Umbilical cord (tissue), 2 donors: ENCODE results near the gene EFHC2. TPM values are rescaled to one million over a fixed set of nuclear protein-coding genes. Genes with fewer than 3 reads are reported as not detected.

Source experiments
- DNase-seq: peaks from one replicate; pipeline ENCODE4 v3.0.0-alpha.2; 2015; ENCODE audit warnings: low spot score
- total RNA-seq: library from RNA; depleted of rRNA; stranded (reverse); fragments of >200 nt; gene quantifications from one replicate; pipeline ENCODE4 v1.2.3, GENCODE V29; 2014; ENCODE audit warnings: low replicate concordance; ENCODE audit not compliant: insufficient read depth

Gene EFHC2
- total RNA-seq, 1 donor from 2014 or later = 0.48 TPM

DNA sequence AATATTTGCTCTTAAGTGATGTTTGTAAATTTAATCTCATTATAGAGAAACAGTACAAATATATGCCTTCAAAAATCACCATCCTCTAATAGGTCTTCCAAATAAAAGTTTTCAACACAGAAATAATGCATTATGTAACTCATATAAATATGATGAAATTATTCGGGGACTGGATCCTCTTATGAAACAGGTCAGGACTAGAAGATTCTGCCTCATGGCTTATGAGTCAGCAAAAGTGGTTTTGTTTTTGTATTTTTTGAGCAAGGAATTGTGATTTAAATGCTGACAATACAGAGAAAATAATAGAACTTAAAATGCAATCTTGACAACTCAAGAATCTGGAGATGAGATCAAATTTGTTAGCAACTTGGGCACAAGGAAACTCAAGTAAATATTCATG, 190.6 kb downstream of the EFHC2 start:
- no peak for DNase-seq

DNA sequence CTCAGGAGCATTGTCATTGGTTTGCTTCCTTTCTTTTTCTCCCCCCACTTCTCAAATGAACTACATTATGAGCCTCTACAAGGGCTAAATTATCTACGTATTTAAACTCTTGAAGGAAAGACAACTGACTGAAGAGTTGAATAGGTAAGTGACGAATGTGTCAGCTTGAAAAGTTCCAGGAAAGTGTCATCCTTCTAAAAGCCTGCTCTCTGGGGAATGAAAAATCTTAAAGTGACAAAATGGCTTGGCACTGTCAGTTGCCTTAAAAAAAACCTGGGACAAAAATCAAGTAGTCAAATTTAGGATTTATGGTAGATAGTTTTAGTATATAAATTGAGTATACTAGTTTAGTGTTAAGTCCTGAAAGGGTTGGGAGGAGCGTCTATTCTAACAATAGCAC, 196.3 kb downstream of the EFHC2 start:
- no peak for DNase-seq

DNA sequence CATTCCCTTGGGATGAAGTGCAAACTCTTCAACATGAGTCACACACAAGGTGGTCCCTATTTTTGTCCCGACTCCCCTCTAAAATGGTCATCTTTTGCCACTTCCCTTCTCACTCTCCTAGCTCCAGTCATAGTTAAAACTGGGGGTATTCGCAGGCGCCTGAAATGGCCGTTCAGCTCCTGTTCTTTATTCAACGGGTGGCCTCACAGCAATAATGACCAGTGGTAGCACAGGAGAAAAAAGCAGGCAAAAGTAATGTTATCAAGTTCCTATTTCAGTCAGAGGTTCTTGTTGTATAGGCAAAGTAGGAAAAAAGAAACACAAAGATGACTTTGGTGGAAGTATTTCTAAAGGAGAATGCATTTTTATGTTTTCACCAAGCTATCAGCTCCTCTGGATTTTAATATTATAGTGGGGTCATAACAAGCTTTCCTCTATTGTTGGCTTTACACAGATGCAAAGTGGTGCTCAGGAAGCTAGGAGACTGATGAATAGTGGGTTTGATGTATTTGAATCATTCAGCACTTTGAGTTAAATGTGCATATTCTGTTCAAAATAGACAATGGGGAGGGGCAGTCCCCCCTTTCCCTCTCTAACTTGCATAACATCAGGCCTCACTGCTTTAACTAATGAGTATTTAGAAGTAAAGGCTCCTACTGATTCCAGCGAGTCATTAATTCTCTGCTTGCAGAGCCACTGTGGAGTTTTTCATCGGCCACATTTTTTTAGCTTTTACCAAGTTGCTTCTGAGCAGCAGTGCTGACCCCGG, 199.1 kb downstream of the EFHC2 start:
- DNase-seq = no peak

DNA sequence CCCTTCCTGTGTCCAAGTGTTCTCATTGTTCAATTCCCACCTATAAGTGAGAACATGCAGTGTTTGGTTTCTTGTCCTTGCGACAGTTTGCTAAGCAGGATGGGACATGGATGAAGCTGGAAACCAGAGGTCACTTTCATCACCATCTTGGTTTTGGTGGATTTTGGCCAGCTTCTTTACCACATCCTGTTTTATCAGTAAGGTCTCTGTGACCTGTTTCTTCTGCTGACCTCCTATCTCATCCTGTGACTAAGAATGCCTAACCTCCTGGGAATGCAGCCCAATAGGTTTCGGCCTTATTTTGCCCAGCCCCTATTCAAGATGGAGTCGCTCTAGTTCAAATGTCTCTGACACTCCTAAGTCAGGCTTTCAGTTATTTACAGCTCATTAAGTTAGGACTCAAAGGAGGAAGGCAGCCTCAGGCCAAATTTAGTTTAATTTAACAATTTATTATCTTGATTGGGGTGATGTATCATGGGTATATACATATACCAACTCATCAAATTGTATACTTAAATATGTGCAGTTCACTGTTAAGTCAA, 200.3 kb downstream of the EFHC2 start:
- DNase-seq = no peak

DNA sequence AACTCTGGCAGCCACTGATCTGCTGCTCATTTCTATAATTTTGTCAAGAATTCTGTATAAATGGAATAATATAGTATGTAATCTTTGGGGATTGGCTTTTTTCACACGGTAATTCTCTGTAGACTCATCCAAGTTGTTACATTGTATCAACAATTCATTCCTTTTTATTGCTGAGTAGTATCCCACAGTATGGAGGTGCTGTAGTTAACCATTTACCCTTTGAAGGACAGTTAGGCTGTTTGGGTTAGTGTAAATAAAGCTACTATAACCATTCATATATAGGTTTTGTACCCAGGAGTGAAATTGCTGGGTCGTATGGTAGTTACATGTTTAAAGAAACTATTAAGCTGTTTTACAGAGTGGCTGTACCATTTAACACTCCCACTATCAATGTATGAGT, 213.3 kb downstream of the EFHC2 start:
- no peak for DNase-seq

DNA sequence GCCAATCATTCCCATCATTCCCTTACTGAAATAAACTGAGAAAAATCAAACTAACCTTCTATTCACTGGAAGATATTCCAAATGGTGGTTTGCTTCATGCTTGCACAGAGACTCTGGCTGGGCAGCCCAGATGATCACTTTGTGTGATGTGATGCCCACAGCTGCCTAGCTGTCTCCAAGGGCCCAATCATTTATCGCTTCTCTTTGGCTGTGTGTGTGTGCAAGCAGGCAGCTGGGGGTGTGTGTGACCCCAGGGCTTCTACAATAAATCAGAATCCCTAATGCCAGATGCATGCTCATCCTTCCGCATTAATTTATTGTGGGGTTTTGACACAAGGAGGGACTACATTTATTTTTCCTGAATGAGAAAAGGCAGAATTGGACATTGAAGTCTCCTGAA, 230.1 kb downstream of the EFHC2 start:
- DNase-seq = no peak

DNA sequence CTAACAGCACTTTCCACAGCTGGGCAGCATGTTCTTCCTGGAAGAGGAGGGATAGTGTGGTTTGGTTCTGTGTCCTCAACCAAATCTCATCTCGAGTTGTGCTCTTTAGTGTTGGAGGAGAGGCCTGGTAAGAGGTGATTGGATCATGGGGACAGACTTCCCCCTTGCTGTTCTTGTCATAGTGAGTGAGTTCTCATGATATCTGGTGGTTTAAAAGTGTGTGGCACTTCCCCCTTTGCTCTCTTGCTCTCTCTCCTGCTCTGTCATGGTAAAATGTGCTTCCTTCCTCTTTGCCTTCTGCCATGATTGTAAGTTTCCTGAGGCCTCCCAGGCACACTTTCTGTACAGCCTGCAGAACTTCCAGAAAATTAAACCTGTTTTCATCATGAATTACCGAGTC, 236.6 kb downstream of the EFHC2 start:
- no peak for DNase-seq

DNA sequence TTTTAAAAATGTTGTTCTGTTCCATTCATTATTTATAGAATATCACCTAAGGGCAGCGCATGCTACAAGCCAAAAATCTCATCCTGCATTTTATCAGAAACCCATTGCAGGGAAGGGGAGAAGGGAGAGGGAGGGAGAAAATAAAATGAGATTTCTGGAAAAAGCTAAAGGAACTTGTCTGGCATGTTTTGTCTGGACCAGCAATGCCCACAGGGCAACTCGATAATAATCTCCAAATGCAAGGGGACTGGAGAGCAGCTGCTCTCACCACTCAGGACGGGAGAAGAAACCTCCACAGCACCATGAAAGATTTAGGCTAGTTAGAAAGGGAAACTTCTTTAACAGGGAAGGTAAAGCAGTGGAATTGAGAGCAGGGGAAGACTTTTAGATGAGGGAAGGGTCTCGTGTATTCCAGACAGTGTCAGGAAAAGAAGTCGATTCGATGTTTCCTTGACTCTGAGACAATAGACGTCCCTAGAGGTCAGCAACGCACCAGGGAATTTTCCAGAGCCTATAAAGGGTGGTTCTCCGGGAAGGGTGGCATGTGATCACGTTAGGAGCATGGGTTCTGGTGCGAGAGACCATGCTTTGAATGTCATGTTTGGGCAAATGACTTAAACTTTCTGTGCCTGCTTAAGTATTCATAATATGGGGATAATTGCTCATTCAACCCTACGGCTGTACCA, 238.1 kb downstream of the EFHC2 start:
- DNase-seq = no peak

DNA sequence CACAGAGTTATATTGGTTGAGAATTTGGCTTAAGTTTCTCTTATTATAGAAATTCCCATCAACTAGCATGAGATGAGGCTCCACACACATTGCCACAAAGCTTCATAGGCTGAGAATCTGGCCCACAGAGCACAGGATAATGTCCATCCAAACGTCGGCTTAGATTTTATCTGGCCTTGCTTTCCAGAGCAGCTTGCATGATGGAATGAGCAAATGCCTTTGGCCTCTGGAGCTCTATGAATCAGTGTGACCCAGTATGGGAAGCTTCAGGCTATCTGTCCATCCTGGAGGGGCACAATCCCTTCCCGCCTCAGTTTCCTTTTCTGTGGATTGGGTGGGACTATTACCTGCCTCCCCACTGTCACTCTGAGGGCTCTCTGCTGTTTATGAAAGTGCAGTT, 238.8 kb downstream of the EFHC2 start:
- DNase-seq = peak; percentile 5

DNA sequence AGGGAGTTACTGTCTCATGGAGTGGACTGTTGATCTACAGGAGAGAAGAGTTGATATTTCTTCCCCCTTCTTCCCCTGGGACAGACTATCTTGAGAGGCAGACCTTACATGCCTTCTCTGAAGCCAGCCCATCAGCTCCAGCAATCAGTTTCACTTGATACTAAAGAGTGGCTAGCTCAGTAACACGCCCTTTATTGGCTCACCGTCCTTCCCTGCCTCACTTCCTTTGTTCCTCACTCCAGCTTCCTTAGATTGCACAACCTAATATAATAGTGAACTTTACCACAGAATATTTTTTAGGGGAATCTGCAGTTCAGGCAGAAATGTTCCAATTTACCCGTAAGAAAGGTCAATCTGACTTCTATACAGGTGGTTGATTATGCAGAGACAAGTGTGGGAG, 242.2 kb downstream of the EFHC2 start:
- no peak for DNase-seq

DNA sequence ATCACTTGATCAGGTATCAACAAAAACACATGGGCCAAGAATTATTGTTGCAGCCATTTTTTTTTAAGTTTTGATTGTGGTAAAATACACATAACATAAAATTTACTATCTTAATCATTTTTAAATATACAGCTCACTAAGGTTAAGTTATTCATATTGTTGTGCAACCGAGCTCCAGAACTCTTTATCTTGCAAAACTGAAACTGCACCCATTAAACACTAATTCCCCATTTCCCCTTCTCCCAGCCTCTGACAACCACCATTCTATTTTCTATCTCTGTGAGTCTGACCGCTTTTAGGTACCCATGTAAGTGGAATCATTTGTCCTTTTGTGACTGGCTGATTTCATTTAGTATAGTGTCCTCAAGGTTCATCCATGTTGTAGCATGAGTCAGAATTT, 244.1 kb downstream of the EFHC2 start:
- DNase-seq = no peak

Other genes with a start within 250 kb of the EFHC2 start
- gene FUNDC1, start 199.2 kb upstream of the EFHC2 start, total RNA-seq = 4.6 TPM